WTC11 (cell line): ENCODE measurements around the gene RNF125.

ENCODE experiments used
- ETV6 ChIP-seq: sonication (generic); formaldehyde crosslinking; IDR thresholded peaks from 2 replicates; pipeline ENCODE4 v1.8.1; 2022; ENCODE audit warnings: mild to moderate bottlenecking, missing genetic modification reagents
- RORB ChIP-seq: fragments of 250-450 bp; sonication (Bioruptor Pico); IDR thresholded peaks from 2 replicates; pipeline ENCODE4 v1.9.0; 2021; ENCODE audit warnings: mild to moderate bottlenecking
- TEAD4 ChIP-seq: sonication (generic); formaldehyde crosslinking; IDR thresholded peaks from 2 replicates; pipeline ENCODE4 v1.8.0; 2022; ENCODE audit warnings: mild to moderate bottlenecking, missing genetic modification reagents
- TF ChIP-seq, protein P1 (sequence below): fragments of 200-600 bp; IDR thresholded peaks from 2 replicates; pipeline ENCODE4 v1.8.0; 2022; ENCODE audit warnings: antibody characterized with exemption
- TF ChIP-seq, protein P2 (sequence below): fragments of 250-450 bp; sonication (Bioruptor Pico); IDR thresholded peaks from 2 replicates; pipeline ENCODE4 v1.9.0; 2021; ENCODE audit warnings: mild to moderate bottlenecking
- TF ChIP-seq, protein P3 (sequence below): sonication (generic); formaldehyde crosslinking; IDR thresholded peaks from 2 replicates; pipeline ENCODE4 v1.8.1; 2023; ENCODE audit warnings: mild to moderate bottlenecking, missing genetic modification reagents, moderate library complexity

DNA sequence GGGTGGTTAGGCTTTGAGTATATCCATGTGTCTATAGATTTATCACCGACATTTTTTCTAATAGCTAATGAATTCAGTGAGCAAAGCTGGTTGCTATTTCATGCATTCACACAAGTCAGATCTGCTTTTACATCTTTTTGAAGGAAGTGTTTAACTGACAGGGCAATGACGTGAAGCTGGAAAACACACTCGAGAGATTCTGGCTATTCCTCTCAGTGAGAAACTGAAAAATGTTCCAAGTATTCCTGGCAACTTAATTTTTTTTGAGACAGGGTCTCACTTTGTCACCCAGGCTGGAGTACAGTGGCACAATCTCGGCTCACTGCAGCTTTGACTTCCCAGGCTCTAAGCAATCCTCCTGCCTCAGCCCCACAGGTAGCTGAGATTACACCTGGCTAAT lies 94.2 kb downstream of the RNF125 start:
- TF ChIP-seq, protein P1, sequence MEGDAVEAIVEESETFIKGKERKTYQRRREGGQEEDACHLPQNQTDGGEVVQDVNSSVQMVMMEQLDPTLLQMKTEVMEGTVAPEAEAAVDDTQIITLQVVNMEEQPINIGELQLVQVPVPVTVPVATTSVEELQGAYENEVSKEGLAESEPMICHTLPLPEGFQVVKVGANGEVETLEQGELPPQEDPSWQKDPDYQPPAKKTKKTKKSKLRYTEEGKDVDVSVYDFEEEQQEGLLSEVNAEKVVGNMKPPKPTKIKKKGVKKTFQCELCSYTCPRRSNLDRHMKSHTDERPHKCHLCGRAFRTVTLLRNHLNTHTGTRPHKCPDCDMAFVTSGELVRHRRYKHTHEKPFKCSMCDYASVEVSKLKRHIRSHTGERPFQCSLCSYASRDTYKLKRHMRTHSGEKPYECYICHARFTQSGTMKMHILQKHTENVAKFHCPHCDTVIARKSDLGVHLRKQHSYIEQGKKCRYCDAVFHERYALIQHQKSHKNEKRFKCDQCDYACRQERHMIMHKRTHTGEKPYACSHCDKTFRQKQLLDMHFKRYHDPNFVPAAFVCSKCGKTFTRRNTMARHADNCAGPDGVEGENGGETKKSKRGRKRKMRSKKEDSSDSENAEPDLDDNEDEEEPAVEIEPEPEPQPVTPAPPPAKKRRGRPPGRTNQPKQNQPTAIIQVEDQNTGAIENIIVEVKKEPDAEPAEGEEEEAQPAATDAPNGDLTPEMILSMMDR: no peak
- no peak for TF ChIP-seq TEAD4 (CRISPR knock-in tag)
- TF ChIP-seq, protein P2, sequence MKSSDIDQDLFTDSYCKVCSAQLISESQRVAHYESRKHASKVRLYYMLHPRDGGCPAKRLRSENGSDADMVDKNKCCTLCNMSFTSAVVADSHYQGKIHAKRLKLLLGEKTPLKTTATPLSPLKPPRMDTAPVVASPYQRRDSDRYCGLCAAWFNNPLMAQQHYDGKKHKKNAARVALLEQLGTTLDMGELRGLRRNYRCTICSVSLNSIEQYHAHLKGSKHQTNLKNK (CRISPR knock-in tag): no peak
- TF ChIP-seq RORB (CRISPR knock-in tag): no peak
- TF ChIP-seq ETV6 (CRISPR knock-in tag): no peak
- TF ChIP-seq, protein P3, sequence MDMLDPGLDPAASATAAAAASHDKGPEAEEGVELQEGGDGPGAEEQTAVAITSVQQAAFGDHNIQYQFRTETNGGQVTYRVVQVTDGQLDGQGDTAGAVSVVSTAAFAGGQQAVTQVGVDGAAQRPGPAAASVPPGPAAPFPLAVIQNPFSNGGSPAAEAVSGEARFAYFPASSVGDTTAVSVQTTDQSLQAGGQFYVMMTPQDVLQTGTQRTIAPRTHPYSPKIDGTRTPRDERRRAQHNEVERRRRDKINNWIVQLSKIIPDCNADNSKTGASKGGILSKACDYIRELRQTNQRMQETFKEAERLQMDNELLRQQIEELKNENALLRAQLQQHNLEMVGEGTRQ (CRISPR knock-in tag): no peak
